Measurements from ENCODE around the gene MSX1. TPM values are rescaled to one million over a fixed set of nuclear protein-coding genes. Genes with fewer than 3 reads are reported as not detected.

Gene MSX1
- polyA plus RNA-seq, 6 donors from 2014 or later: not detected

GRCh38 chr4:4845027-4845426, 14.4 kb upstream of the MSX1 start:
- ATAC-seq (ENCODE audit: low read depth in 2 of 2) (no peak), DNase-seq (no peak)
- H3K36me3 Mint-ChIP-seq: no peaks in the 10 kb centered on the region
- H3K4me1 Mint-ChIP-seq: peaks cover 0 to 10% (median 5%) of the 10 kb centered on the region in 3 donors
- no peak overlapping the region for H3K27ac Mint-ChIP-seq
- H3K4me3 Mint-ChIP-seq: no peak overlapping the region
- H3K9me3 Mint-ChIP-seq: peaks cover 0 to 2% (median 0%) of the 10 kb centered on the region in 7 donors
- peaks cover 38 to 79% (median 72%) of the 10 kb centered on the region in 3 donors for H3K27me3 Mint-ChIP-seq

GRCh38 chr4:4847011-4847410, 12.5 kb upstream of the MSX1 start:
- Mint-ChIP-seq H3K4me1 (peaks cover 0 to 11% (median 5%) of the 10 kb centered on the region in 3 donors), H3K27me3 (peaks cover 42 to 91% (median 58%) of the 10 kb centered on the region in 3 donors), H3K36me3 (no peaks in the 10 kb centered on the region), H3K27ac (no peak overlapping the region), H3K9me3 (no peaks in the 10 kb centered on the region), H3K4me3 (peak overlapping the region in 1 of 8 donors; percentile 30)
- no peak for DNase-seq
- ATAC-seq (ENCODE audit: low read depth in 2 of 2): no peak

- H3K4me3 Mint-ChIP-seq: peak overlapping the region in 1 of 8 donors; percentile 59
- H3K27me3 Mint-ChIP-seq: peaks cover 47 to 91% (median 52%) of the 10 kb centered on the region in 3 donors
These were observed 10.9 kb upstream of the MSX1 start for GRCh38 chr4:4848540-4848939.

GRCh38 chr4:4849106-4849505, 10.4 kb upstream of the MSX1 start:
- peaks cover 47 to 89% (median 49%) of the 10 kb centered on the region in 3 donors for H3K27me3 Mint-ChIP-seq
- no peak for DNase-seq
- H3K9me3 Mint-ChIP-seq: peaks cover 0 to 4% (median under 1%) of the 10 kb centered on the region in 7 donors
- no peak overlapping the region for H3K4me3 Mint-ChIP-seq
- peaks cover 9 to 29% (median 22%) of the 10 kb centered on the region in 3 donors for H3K4me1 Mint-ChIP-seq
- no peak overlapping the region for H3K27ac Mint-ChIP-seq
- no peak for ATAC-seq (ENCODE audit: low read depth in 2 of 2)
- H3K36me3 Mint-ChIP-seq: no peaks in the 10 kb centered on the region

More at GRCh38 chr4:4848540-4848939, 10.9 kb upstream of the MSX1 start:
- no peak for ATAC-seq (ENCODE audit: low read depth in 2 of 2)
- H3K4me1 Mint-ChIP-seq: peaks cover 7 to 26% (median 19%) of the 10 kb centered on the region in 3 donors
- no peak overlapping the region for H3K27ac Mint-ChIP-seq
- no peaks in the 10 kb centered on the region for H3K36me3 Mint-ChIP-seq
- H3K9me3 Mint-ChIP-seq: peaks cover 0 to 4% (median 0%) of the 10 kb centered on the region in 7 donors
- no peak for DNase-seq

GRCh38 chr4:4849524-4850193, 9.8 kb upstream of the MSX1 start:
- no peak for ATAC-seq (ENCODE audit: low read depth in 2 of 2)
- no peaks in the 10 kb centered on the region for H3K36me3 Mint-ChIP-seq
- no peak overlapping the region for H3K27ac Mint-ChIP-seq
- H3K27me3 Mint-ChIP-seq: peaks cover 44 to 89% (median 47%) of the 10 kb centered on the region in 3 donors
- H3K9me3 Mint-ChIP-seq: peaks cover 0 to 7% (median 2%) of the 10 kb centered on the region in 7 donors
- peaks cover 9 to 31% (median 22%) of the 10 kb centered on the region in 3 donors for H3K4me1 Mint-ChIP-seq
- H3K4me3 Mint-ChIP-seq: no peak overlapping the region
- no peak for DNase-seq

- no peak overlapping the region for H3K27ac Mint-ChIP-seq
- peaks cover 0 to 13% (median 6%) of the 10 kb centered on the region in 7 donors for H3K9me3 Mint-ChIP-seq
- H3K4me1 Mint-ChIP-seq: peaks cover 15 to 37% (median 29%) of the 10 kb centered on the region in 3 donors
- H3K36me3 Mint-ChIP-seq: no peaks in the 10 kb centered on the region
- DNase-seq (no peak), ATAC-seq (ENCODE audit: low read depth in 2 of 2) (no peak)
- H3K4me3 Mint-ChIP-seq: peak overlapping the region in 1 of 8 donors; percentile 47
- peaks cover 40 to 89% (median 51%) of the 10 kb centered on the region in 3 donors for H3K27me3 Mint-ChIP-seq
These were observed 8.4 kb upstream of the MSX1 start for GRCh38 chr4:4851081-4851480.

- H3K9me3 Mint-ChIP-seq: peaks cover 0 to 17% (median 7%) of the 10 kb centered on the region in 7 donors
- peaks cover 18 to 36% (median 25%) of the 10 kb centered on the region in 3 donors for H3K4me1 Mint-ChIP-seq
- H3K4me3 Mint-ChIP-seq: peak overlapping the region in 3 of 8 donors; percentile 20 to 86 (median 43)
- peaks cover 0 to 5% of the 10 kb centered on the region in 2 donors for H3K36me3 Mint-ChIP-seq
- no peak for DNase-seq
- H3K27ac Mint-ChIP-seq: no peak overlapping the region
- peaks cover 40 to 90% (median 50%) of the 10 kb centered on the region in 3 donors for H3K27me3 Mint-ChIP-seq
- no peak for ATAC-seq (ENCODE audit: low read depth in 2 of 2)
These were observed 7.6 kb upstream of the MSX1 start for GRCh38 chr4:4851906-4852305.

- DNase-seq: no peak
- peaks cover 24 to 39% (median 30%) of the 10 kb centered on the region in 3 donors for H3K4me1 Mint-ChIP-seq
- H3K9me3 Mint-ChIP-seq: peaks cover 0 to 24% (median 13%) of the 10 kb centered on the region in 7 donors
- peak overlapping the region; percentile 80 to 98 (median 90) for H3K4me3 Mint-ChIP-seq
- peaks cover 0 to 13% of the 10 kb centered on the region in 2 donors for H3K36me3 Mint-ChIP-seq
- peak; percentile 59 to 72 for ATAC-seq (ENCODE audit: low read depth in 2 of 2)
- peak overlapping the region in 5 of 6 donors; percentile 63 to 94 (median 83) for H3K27ac Mint-ChIP-seq
- peaks cover 47 to 92% (median 49%) of the 10 kb centered on the region in 3 donors for H3K27me3 Mint-ChIP-seq
These were observed 6.7 kb upstream of the MSX1 start for GRCh38 chr4:4852591-4853362.

- Mint-ChIP-seq H3K4me1 (peaks cover 24 to 39% (median 30%) of the 10 kb centered on the region in 3 donors), H3K4me3 (peak overlapping the region; percentile 80 to 98 (median 90)), H3K27me3 (peaks cover 41 to 90% (median 44%) of the 10 kb centered on the region in 3 donors), H3K36me3 (peaks cover 0 to 13% of the 10 kb centered on the region in 2 donors), H3K27ac (peak overlapping the region in 5 of 6 donors; percentile 57 to 96 (median 87)), H3K9me3 (peaks cover 0 to 29% (median 13%) of the 10 kb centered on the region in 7 donors)
- ATAC-seq (ENCODE audit: low read depth in 2 of 2) (peak; percentile 13 to 18), DNase-seq (no peak)
These were observed 6.1 kb upstream of the MSX1 start for GRCh38 chr4:4853371-4853823.

GRCh38 chr4:4853921-4854648, 5.4 kb upstream of the MSX1 start:
- H3K36me3 Mint-ChIP-seq: peaks cover 0 to 17% of the 10 kb centered on the region in 2 donors
- H3K27me3 Mint-ChIP-seq: peaks cover 41 to 90% (median 50%) of the 10 kb centered on the region in 3 donors
- DNase-seq (no peak), ATAC-seq (ENCODE audit: low read depth in 2 of 2) (no peak)
- peaks cover 1 to 33% (median 13%) of the 10 kb centered on the region in 7 donors for H3K9me3 Mint-ChIP-seq
- H3K27ac Mint-ChIP-seq: peak overlapping the region in 3 of 6 donors; percentile 84 to 96 (median 87)
- peak overlapping the region; percentile 80 to 98 (median 90) for H3K4me3 Mint-ChIP-seq
- H3K4me1 Mint-ChIP-seq: peaks cover 27 to 42% (median 35%) of the 10 kb centered on the region in 3 donors

- Mint-ChIP-seq H3K4me1 (peaks cover 30 to 44% (median 37%) of the 10 kb centered on the region in 3 donors), H3K27me3 (peaks cover 44 to 85% (median 52%) of the 10 kb centered on the region in 3 donors), H3K27ac (peak overlapping the region in 4 of 6 donors; percentile 84 to 98 (median 92)), H3K9me3 (peaks cover 2 to 33% (median 13%) of the 10 kb centered on the region in 7 donors), H3K4me3 (peak overlapping the region in 3 of 8 donors; percentile 39 to 83 (median 47)), H3K36me3 (peaks cover 0 to 21% of the 10 kb centered on the region in 2 donors)
- ATAC-seq (ENCODE audit: low read depth in 2 of 2): no peak
- no peak for DNase-seq
These were observed 4.7 kb upstream of the MSX1 start for GRCh38 chr4:4854649-4855295.

Data from naive B cell (primary cell).